Adrenal gland (tissue), 12 donors: ENCODE measurements around the gene ACER1. TPM values are rescaled to one million over a fixed set of nuclear protein-coding genes. Genes with fewer than 3 reads are reported as not detected.

Experiments used
- DNase-seq, 7 donors: peaks; one replicate each; pipeline ENCODE4 v3.0.0-alpha.2; 2019 to 2020
- H3K27ac ChIP-seq, 5 donors: fragments of 200-600 bp; sonication (generic) in 4 of 5; 1 replicate in 3 of 5; 2 replicates in 2 of 5; pipeline versions ENCODE4 v1.5.1 to v1.8.0; 2016 to 2020; ENCODE audit warnings: mild to moderate bottlenecking in 1 of 5
- H3K27me3 ChIP-seq: fragments of 200-600 bp; 2 replicates; pipeline ENCODE4 v1.8.0; 2021
- H3K36me3 ChIP-seq, 2 donors: fragments of 200-600 bp; replicated peaks in 1 of 2; 1 replicate in 1 of 2; 2 replicates in 1 of 2; pipeline versions ENCODE4 v1.5.1 to v1.8.0; 2018 to 2022
- H3K4me1 ChIP-seq, 2 donors: fragments of 200-600 bp; replicated peaks in 1 of 2; 1 replicate in 1 of 2; 2 replicates in 1 of 2; pipeline versions ENCODE4 v1.5.1 to v1.8.0; 2018 to 2021
- H3K4me3 ChIP-seq, 4 donors: fragments of 200-600 bp; sonication (generic) in 3 of 4; one replicate each; pipeline ENCODE4 v1.5.1; 2016 to 2018
- H3K9me3 ChIP-seq, 3 donors: fragments of 200-600 bp; sonication (generic) in 1 of 3; replicated peaks in 1 of 3; 1 replicate in 2 of 3; 2 replicates in 1 of 3; pipeline versions ENCODE4 v1.5.1 to v1.8.0; 2016 to 2021
- POLR2A ChIP-seq, 2 donors: fragments of 450-650 bp; IDR thresholded peaks; one replicate each; pipeline ENCODE4 v1.6.1; 2017; ENCODE audit warnings: antibody characterized with exemption in 2 of 2, mild to moderate bottlenecking in 2 of 2, moderate library complexity in 1 of 2
- WGBS, 4 donors: extraction: QIAGEN DNeasy Blood & Tissue Kit in 2 of 4; methylation state at CpG; one replicate each; pipeline versions ENCODE4 v1.1.5 to v1.1.7; 2013 to 2017; 5-methylcytosine and 5-hydroxymethylcytosine counted together
- intact Hi-C, 2 donors: fragments of 100-400 bp; cut with DNase I; formaldehyde crosslinking; loops; one replicate each; pipeline versions ENCODE4 v1.14.1 to v1.15.0; 2022 to 2023
- polyA plus RNA-seq, 3 donors: library from polyadenylated mRNA; stranded (reverse); fragments of 200-250 nt in 2 of 3; fragments of 350-450 nt in 1 of 3; fragmentation: Illumina TruSeq in 1 of 3; extraction: RNeasy Lipid Tissue Mini Kit (QIAGEN cat#74804) in 1 of 3; gene quantifications; one replicate each; pipeline ENCODE4 v1.2.3, GENCODE V29; 2013 to 2014
- total RNA-seq, 9 donors: library from RNA; depleted of rRNA in 4 of 9; stranded (reverse); fragments of >200 nt in 4 of 9; fragments of 120-200 nt in 1 of 9; fragmentation: NEBNext Ultra II Directional in 1 of 9; extraction: Animal tissue kit (Norgen Biotek cat#: 25700) in 1 of 9; gene quantifications; one replicate each; pipeline versions ENCODE4 v1.1.0 to v1.2.4, GENCODE V29; 2013 to 2023
- TF ChIP-seq, protein P1 (sequence below), 6 experiments: fragments of 450-650 bp in 4 of 6; fragments of 200-600 bp in 2 of 6; sonication (generic) in 1 of 6; IDR thresholded peaks; 1 replicate in 5 of 6; 2 replicates in 1 of 6; pipeline versions ENCODE4 v1.5.1 to v1.8.0; 2016 to 2021; ENCODE audit warnings: antibody characterized with exemption in 6 of 6, mild to moderate bottlenecking in 2 of 6, moderate library complexity in 1 of 6
- donor health status: healthy with polysubstance abuse.
- donor health status: Bipolar disorder and iron deficiency.
- donor health status: DM: yes; HTN: yes; CAD: no.
- donor health status: DM: no; HTN: no; CAD: no.
- donor health status: DM: no; HTN: no; CAD: no.
- donor health status: DM: yes; HTN: yes; CAD: no.

The ACER1 gene
- total and polyA plus RNA-seq, 12 donors = 0.11 to 0.16 TPM; not detected in 10

DNA sequence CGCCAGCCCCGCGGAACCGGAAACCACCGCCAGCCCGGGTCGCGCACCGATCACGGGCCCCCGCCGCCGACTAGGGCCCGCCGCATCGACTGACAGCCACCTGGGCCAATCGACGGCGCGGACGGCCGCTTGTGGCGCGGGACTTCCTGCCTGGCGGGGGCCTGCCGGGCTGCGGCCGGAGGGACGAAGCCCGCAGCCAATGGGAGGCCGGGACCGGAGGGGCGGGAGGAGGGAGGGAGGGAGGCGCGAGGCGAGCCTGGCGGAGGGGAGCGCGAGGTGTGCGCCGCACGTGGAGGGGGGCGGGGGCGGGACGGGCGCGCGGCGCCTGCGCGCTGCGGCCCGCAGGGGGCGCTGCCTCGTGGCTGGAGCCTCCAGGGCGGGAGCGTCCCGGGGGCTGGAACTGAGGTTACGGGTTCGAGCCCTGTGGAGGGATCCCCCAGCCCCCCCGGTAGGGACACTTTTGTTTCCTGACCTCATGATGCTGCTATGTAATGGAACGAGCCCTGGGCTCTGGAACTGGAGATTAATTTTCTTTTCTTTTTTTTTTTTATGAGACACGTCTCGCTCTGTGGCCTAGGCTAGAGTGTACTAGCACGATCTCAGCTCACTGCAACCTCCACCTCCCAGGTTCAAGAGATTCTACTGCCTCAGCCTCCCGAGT, 53.4 kb downstream of the ACER1 start, which contains the start of gene MLLT1:
Gene MLLT1 (minus strand): TSS at position 45 of the 661 bp plus-strand sequence. CDS start 191 bp downstream, outside the sequence.
- H3K4me1 ChIP-seq = peaks cover 0 to 40% of the 10 kb centered on the region in 2 donors
- peak within 1 kb of the TSS; percentile 4 to 95 (median 79) for H3K27ac ChIP-seq
- intact Hi-C loops = loop anchor here in 1 of 2 donors (5.0 kb wide), 1 partner anchor 58 kb away; no protein-coding TSS in a partner anchor

DNA sequence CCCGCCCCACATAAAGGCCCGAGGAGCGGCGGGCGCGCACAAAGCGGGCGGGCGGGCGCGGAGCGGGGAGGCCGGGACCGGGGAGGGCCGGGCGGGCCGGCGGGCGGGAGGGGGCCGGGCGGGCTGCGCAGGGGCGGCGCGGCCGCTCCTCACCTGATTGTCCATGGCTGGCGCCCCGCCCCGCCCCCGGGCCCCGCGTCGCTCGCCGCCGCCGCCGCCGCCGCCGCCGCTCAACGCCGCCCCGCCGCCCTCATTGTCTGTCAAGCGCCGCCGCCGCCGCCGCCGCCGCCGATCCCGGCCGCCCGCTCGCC, 53.8 kb downstream of the ACER1 start:
- TF ChIP-seq POLR2A (IDR thresholded peaks at IDR 0.05) = peak in 1 of 2 donors; percentile 11
- TF ChIP-seq, protein P1, sequence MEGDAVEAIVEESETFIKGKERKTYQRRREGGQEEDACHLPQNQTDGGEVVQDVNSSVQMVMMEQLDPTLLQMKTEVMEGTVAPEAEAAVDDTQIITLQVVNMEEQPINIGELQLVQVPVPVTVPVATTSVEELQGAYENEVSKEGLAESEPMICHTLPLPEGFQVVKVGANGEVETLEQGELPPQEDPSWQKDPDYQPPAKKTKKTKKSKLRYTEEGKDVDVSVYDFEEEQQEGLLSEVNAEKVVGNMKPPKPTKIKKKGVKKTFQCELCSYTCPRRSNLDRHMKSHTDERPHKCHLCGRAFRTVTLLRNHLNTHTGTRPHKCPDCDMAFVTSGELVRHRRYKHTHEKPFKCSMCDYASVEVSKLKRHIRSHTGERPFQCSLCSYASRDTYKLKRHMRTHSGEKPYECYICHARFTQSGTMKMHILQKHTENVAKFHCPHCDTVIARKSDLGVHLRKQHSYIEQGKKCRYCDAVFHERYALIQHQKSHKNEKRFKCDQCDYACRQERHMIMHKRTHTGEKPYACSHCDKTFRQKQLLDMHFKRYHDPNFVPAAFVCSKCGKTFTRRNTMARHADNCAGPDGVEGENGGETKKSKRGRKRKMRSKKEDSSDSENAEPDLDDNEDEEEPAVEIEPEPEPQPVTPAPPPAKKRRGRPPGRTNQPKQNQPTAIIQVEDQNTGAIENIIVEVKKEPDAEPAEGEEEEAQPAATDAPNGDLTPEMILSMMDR (IDR thresholded peaks at IDR 0.05) = no peak
- H3K36me3 ChIP-seq = no peaks in the 10 kb centered on the region
- intact Hi-C loops = no loop called here
- DNase-seq = peak in 1 of 7 donors; percentile 45
- H3K27ac ChIP-seq = peak overlapping the region in 4 of 5 donors; percentile 52 to 95 (median 80)
- WGBS, 4 donors = 1% methylated on average over 18 to 31 of the region's 59 CpGs; no CpG with 5 or more reads in 2 of the 4 donors
- H3K4me3 ChIP-seq = peak overlapping the region; percentile 56 to 97 (median 71)
- no peaks in the 10 kb centered on the region for H3K27me3 ChIP-seq
- no peaks in the 10 kb centered on the region for H3K9me3 ChIP-seq
- peaks cover 4 to 45% of the 10 kb centered on the region in 2 donors for H3K4me1 ChIP-seq

More for the DNA sequence above, 53.4 kb downstream of the ACER1 start, which contains the start of gene MLLT1:
- peak in 1 of 2 donors; percentile 42 for TF ChIP-seq POLR2A (IDR thresholded peaks at IDR 0.05)
- TF ChIP-seq, protein P1 (IDR thresholded peaks at IDR 0.05) = peak in 5 of 6 experiments; percentile 33 to 77 (median 52)
- peak within 1 kb of the TSS; percentile 56 to 97 (median 71) for H3K4me3 ChIP-seq
- no peaks in the 10 kb centered on the region for H3K9me3 ChIP-seq
- no peaks in the 10 kb centered on the region for H3K27me3 ChIP-seq
- peak; percentile 97 to 99 (median 98) for DNase-seq
- WGBS, 4 donors = 4 to 37% (median 8%) methylated on average over 7 to 65 of the region's 66 CpGs
- H3K36me3 ChIP-seq = no peaks in the 10 kb centered on the region

DNA sequence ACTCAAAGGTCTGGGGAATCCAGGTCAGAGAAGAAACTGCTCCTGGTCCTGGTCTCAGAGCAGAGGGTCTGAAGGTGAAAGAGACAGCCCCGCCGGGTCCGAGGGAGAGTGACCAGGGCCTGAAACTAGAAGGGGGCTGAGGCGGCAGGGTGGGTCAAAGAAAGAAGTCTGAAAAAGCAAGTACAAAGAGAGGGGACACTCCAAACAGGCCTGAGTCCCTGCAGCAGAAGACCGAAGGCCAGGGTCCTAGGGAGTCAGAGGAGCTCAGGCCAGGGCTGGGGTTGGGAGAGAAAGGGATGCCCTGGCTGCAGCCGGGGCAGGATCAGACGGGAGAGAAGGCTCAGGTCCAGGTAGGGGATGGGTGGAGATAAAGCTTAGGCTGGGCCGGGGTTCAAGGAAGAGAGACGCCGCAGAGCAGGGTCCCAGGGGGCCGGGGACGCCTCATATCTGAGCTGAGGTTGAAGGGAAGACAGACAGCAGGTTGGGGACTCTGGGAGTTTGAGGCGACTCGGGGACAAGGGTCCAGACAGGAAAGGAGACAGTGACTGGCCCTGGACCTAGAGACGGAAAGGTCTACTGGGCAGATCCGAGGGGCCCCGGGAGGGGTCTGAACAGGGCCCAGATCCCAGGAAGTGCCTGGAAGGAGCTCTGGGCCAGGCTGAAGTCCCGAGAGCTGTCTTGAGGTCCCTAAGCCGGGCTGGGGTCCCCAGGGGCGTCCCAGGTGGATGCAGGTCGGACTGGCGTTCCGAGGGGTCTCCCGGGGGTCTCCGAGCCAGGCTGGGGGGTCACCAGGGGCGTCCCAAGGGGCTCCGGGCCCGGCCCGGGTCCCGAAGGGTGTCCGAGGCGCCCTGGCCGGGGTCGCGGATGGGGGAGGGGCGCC, 54.4 kb downstream of the ACER1 start:
- DNase-seq = no peak
- TF ChIP-seq, protein P1 (IDR thresholded peaks at IDR 0.05) = no peak
- TF ChIP-seq POLR2A (IDR thresholded peaks at IDR 0.05) = no peak
- intact Hi-C loops = no loop called here
- Histone ChIP-seq H3K4me1 (peaks cover 9 to 51% of the 10 kb centered on the region in 2 donors), H3K27me3 (no peaks in the 10 kb centered on the region), H3K9me3 (no peaks in the 10 kb centered on the region), H3K36me3 (no peaks in the 10 kb centered on the region), H3K27ac (peak overlapping the region; percentile 4 to 95 (median 79)), H3K4me3 (peak overlapping the region; percentile 56 to 97 (median 71))
- 6 to 10% (median 9%) methylated on average over 16 to 36 of the region's 36 CpGs for WGBS, 4 donors

DNA sequence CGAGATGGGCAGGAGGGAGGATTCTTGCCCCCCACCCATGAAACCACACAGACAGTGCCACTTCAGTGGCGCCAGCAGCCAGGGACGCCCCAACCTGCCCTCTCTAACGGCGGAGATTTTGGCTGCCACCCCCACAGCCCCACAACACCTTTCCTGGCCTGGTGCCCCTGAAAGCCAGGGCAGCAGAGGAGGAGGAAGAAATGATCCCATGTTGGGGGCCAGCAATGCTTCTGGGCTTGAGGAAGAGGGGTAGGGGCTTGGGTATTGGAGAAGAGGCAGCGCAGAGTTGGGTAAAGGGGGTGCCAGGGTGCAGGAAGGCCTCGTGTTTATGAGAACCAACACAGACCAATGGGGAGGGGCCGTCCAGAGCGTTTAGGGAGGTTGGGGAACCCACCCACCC, 55.4 kb downstream of the ACER1 start:
- Histone ChIP-seq H3K27ac (peak overlapping the region in 2 of 5 donors; percentile 41 to 95), H3K4me3 (peak overlapping the region in 1 of 4 donors; percentile 97), H3K9me3 (no peaks in the 10 kb centered on the region), H3K4me1 (peaks cover 18 to 60% of the 10 kb centered on the region in 2 donors), H3K36me3 (no peaks in the 10 kb centered on the region), H3K27me3 (no peaks in the 10 kb centered on the region)
- no peak for DNase-seq
- intact Hi-C loops = no loop called here
- TF ChIP-seq POLR2A (IDR thresholded peaks at IDR 0.05) = no peak
- TF ChIP-seq, protein P1 (IDR thresholded peaks at IDR 0.05) = no peak
- WGBS, 4 donors = 64 to 80% (median 80%) methylated on average over 8 to 9 of the region's 9 CpGs
